GM19397 (cell line): ENCODE measurements around the gene OR10A5.
"Not testable (repeated sequence)": the region's sequence is repeated elsewhere in the genome, so short reads cannot be mapped to it uniquely, and the experiment has no call there.

ENCODE experiments used
- ATAC-seq: cut with Tn5 transposase; IDR thresholded peaks from one replicate; pipeline ENCODE4 v1.9.1; 2021; ENCODE audit warnings: mild to moderate bottlenecking, moderate library complexity; ENCODE audit not compliant: unreplicated experiment

The OR10A5 gene, protein sequence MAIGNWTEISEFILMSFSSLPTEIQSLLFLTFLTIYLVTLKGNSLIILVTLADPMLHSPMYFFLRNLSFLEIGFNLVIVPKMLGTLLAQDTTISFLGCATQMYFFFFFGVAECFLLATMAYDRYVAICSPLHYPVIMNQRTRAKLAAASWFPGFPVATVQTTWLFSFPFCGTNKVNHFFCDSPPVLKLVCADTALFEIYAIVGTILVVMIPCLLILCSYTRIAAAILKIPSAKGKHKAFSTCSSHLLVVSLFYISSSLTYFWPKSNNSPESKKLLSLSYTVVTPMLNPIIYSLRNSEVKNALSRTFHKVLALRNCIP

DNA sequence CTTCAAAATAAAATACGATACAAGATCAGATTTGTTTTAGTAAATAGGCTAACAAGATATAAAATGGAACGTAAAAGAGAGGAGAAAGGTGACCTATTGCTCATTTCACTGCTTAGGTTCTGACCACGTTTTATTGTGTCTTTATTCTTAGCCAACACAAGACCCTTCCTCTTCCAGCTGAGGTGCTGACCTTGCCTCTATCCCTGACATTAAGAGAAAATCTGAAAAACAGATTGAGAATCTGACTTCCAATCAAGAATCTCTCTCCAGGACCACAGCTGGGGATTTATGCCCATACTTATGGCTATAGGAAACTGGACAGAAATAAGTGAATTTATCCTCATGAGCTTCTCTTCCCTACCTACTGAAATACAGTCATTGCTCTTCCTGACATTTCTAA lies at the start of gene OR10A5:
Gene OR10A5 (plus strand): TSS at position 301 of the 400 bp plus-strand sequence. CDS start 0 bp downstream, at position 301.
- no peak for ATAC-seq

DNA sequence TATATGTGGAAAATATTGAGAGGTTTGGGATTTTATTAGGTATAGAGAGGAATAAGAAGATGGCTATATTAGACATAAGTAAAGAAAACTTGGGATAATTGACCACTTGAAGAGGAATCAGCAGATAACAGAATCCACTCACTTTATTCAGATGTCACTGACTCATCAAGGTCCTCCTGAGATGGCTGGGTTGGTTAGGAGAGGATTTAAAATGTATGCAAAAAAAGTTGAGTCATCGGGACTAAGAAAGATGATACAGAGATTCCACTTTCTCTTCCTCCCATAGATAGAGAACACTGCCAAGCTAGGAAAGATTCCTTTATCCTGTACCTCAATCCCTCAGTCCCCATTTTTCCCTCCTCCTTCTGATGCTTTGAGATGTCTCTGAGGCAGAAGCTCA lies 46.1 kb upstream of the OR10A5 start, which contains the start of gene OR6A2:
Gene OR6A2 (minus strand): TSS at position 288 of the 400 bp plus-strand sequence. CDS start 3,981 bp downstream, outside the sequence.
- no peak for ATAC-seq

DNA sequence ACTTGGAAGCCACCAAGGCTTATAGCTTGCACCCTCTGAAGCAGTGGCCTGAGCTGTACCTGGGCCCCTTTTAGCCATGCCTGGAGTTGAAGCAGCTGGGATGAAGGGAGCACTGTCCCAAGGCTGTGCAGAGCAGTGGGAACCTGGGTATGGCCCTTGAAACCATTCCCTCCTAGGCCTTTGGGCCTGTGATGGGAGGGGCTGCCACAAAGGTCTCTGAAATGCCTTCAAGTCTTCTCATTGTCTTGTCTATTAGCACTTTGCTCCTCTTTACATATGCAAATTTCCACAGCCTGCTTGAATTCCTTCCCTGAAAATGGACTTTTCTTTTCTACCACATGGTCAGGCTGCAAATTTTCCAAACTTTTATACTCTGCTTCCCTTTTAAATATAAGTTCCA lies 44.4 kb upstream of the OR10A5 start:
- ATAC-seq = not testable (repeated sequence)

DNA sequence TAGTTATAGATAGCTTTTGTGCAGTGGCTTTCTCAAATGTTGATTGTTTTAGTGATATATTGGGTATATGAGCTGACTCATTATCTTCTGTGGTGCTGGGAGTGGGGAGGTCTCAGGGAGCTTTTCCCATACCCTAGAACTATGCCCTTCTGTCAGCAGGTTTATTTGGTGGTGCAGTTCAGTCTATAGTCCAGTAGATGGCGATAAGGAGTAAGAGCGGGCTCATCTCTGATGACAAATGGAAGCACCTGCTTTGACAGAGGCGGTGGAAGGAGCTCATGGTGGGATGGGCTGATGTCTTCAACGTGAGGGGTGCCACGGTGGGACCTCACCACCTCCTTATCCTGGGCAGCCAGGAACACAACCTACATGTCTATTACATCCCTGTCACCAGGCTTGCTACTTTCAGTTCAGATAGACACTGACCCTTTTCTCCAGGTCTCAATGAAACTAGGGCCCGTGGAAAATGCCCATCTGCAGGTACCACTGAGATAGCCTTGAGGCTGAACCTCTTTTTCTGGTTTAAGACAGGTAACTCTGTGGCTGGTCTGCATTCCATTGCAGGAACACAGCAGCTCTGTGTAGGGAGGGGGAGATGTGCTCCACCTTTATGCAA lies 33.0 kb upstream of the OR10A5 start:
- ATAC-seq = peak; percentile 88

DNA sequence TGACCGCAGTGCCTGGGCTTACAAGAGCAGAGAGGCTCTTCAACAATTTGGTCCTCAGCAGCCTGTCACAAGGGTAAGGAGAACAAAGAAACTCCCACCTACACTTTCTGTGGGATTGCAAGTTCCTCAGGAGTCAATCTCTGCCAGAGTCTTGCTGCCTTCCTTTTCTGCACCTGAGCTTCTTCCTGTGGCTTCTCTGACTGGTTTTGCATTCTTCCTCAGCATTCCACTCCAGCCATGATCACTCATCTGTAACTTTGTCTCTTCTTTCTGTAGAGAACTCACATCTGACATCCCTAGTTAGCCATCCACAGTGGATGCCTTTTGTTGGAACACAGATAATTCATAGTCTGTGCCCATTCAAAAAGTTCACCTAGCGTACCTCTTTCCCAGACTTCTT lies 31.8 kb upstream of the OR10A5 start:
- no peak for ATAC-seq

DNA sequence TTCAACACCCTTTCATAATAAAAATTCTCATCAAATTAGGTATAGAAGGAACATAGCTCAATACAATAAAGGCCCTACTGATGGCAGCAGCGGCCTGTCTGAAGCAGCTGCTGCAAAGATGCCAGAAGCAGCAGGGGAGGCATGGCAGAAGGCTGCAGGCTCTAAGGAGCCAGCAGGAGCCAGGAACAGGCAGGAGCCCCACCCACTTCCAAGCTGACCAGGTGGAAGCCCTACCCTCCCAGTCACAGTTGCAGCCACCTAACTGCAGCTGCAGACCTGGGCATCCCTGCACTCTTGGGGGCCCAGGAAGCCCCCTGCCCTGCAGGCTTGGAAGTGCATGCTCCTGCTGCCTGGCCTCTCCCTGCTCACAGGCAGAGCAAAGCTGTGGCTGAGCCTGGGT lies 27.8 kb upstream of the OR10A5 start:
- ATAC-seq = no peak

DNA sequence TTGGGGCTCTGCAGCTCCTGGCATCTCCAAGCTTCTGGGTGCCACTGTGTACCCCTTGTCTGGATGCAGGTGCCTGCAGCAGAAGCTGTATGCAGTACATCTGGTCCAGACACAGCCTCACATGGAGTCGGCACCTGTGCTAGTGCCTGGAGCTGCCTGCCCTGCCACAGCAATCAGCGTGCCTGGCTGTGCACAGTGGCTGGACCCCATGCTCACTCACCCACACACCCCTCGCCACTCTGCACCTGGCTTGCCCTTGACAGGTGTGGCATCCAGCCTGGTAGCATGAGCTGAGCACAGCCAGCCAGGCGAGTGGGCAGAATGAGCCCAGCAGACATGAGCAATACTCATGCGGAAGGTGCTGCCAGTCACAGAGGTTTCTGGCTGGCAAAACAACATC lies 26.5 kb upstream of the OR10A5 start:
- ATAC-seq = no peak

DNA sequence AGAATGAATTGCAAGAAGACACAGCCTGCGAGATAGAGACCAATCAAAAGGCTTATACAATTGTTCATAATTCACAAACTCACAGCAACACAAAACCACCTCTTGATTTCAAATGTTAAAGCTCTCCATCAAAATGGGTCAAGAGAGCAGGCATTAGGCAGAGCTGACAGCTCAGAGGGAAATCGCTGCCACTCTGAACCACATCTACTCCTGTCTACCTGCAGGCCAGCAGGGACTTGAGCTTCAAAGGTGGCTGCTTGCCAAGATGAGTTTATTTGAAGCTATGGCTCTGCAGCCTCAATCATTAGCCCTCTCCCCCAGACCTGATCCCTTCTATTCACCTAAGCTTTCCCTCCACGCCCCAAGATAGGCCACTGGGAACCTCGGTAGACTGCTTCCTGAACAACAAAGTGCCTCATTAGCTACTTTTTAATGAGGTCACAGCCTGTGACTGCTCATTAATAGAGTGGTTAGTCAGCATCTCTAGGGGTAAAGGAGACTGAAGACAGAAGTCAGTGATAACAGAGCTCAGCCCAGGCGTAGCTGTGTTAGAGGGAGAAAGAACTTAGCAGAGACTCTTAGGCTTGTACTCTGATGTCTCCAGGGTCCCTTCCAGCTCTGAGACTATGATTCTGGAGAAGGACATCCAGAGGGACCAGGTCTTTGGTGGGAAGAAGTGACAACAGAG lies 21.2 kb upstream of the OR10A5 start:
- ATAC-seq = no peak

DNA sequence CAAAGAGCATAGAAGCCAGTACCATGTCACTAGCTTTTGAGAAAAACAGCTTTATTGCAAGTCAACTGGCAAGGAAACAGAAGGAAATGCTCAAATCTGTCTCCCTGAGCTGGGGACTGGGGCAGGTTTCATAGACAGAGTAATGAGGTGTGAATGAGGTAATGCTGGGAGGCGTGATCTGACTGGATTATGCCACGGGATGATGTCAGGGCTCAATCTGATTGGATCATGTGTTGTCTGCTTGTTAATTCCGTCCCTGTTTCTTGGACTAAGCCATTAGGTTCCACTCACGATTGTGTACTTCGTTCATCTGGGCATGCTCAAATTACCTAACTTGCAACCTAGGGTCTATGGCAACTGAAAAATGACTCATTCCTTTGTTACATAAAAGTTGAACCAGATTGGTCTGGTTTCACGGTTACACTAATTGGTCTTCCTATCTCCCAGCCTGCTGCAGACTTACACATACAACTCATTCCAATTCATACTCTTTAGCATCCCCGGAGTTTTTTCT lies 20.2 kb upstream of the OR10A5 start:
- ATAC-seq = no peak

DNA sequence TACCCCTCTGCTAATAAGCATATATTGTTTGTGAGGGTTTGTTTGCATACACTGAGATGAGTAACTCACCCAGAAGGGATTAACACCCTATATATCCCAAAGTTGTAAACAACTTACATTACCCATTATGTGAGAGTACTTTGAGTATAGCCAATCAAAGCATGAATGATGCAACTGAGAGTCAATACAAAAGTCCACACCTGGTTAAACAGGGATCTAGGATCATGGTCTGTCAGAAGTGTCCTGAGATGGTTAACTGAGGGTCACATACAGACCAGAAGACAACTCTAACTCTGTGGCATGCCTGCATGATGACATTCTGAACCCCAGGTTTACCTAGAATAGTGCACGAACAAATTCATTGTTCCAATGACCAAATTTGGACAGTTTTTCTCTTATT lies 17.4 kb upstream of the OR10A5 start:
- no peak for ATAC-seq

DNA sequence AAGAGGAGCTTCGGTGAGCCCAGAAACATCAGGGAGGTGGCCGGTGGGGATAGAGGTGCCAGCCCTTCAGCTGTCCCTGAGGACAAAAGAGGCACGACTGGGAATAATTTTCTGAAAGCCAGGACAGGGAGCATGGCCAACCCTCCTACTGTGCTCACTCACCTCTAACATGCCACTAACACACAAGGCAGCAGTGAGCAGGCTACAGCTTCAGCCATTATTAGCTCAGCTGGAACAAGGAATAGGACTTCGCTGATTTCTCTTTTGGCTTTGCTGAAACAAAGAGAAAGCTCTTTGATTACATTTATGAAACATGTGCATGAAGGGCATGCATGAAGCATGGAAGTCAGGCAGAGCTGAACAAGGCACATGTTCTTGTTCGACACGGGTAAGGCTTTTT lies 12.1 kb upstream of the OR10A5 start:
- no peak for ATAC-seq

DNA sequence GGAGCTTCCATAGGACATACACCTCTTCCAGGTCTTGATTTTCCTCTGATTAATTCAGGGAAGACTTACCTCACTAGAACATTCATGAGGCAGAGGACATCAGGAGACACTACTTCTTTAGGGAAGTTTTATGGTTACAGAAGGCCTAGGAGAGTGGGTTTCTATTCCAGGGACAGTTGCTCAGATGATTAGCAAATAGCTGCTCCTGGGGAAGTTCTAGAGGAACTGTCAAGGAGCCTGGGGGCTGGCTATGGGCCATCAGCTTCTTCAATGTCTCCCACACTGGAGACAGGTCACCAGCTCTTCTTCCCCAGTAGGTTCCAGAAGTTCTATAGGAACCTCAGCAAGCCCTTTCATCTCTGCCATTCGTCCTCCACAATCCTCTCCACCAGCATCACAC lies 11.5 kb upstream of the OR10A5 start:
- no peak for ATAC-seq

DNA sequence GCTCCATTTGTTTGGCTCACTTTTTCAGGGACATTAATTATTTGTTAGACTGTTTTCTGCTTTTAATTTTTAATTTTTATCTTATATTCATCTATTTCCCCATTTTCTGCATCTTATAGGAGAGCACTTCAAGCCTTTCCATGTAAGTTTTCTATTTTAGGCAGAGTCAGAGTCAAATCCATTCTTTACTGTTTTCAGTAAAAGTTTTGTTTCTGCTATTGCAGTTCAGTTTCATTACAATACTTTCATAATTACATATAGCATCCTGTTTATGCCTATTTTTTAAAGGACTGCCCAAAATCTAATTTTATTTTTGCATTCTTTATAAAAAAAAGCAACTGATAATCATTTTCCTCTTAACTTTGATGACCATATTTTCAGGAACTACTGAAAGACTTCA lies 3.8 kb upstream of the OR10A5 start:
- ATAC-seq = no peak

DNA sequence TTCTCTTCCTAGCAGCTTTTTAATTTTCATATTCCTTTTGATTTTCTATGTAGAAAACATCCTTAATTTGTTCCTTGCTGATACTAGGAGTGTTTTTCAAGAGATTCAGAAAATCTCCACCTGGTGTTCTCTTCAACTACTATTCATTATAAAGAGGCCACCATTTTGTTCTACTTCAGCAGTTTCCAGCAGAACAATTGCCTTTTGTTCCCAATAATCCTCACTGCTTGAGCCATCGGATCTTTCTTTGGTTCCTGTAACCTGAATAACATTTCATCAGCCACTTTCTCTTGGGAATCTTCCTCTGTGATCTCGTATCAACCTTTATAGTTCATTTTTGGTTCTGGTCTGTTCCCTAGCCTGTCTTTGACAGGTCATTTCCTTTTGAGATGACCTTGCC lies 1.8 kb upstream of the OR10A5 start:
- ATAC-seq = no peak

DNA sequence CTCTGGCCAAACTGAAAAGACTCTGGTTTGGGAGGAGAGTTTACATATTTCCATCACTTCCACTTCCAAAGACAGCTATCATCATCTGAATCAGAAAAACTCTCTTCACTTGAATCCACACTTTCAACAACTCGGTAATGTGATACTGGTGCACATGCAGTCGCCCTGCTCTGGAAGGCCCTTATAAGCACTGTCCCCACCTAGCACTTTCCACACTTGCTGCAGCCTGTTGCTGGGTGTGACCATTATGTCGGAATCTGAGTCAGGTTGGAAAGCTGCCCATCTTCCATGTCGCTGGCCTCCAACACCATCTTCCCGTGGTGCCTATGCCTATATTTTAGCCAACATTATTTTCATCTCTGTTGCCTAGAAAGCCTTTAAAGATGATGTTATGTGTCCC lies 1.1 kb upstream of the OR10A5 start:
- ATAC-seq = no peak

DNA sequence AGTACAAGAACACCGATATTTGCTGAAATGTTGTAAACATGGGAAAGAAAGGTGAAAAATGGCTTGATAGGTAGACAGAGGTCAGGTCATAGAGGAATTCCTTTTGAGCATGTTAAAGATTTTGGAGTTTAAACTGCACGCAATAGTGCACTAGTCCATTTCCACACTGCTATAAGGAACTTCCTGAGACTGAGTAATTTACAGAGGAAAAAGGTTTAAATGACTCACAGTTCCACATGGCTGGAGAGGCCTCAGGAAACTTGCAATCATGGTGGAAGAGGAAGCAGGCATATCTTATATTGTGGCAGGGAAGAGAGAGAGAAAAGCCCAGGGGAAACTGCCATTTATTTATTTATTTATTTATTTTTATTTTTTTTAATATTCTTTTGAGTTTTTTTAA lies 5.0 kb downstream of the OR10A5 start:
- no peak for ATAC-seq

DNA sequence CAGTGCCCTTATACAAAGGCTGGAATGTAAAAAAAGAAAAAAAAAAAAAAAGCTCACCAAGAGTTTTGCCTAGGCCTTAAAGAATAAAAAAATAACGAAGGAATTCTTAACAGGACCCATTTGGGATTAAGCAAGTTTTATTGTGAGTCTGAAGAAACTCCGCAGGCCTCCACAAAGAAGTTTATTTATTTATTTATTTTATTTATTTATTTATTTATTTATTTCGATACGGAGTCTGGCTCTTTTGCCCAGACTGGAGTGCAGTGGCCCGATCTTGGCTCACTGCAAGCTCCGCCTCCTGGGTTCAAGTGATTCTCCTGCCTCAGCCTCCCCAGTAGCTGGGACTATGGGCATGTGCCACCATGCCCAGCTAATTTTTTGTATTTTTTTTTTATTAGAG lies 9.3 kb downstream of the OR10A5 start:
- ATAC-seq = not testable (repeated sequence)

DNA sequence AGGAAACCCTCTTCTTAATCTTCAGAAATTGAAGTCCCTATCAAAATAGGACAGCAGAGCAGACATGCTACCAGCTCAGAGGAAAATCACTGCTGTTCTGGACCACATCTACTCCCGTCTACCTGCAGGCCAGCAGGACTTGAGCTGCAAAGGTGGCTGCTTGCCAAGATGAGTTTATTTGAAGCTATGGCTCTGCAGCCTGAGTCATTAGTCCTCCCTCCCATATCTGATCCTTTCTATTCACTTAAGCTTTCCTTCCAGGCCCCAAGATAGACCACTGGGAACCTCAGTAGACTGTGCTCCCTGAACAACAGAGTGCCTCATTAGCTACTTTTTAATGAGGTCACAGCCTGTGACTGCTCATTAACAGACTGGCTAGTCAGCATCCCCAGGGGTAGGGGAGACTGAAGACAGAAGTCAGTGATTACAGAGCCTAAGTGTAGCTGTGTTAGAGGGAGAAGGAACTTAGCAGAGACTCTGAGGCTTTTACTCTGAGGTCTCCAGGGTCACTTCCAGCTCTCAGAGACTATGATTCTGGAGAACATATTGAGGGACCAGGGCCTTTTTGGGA lies 10.6 kb downstream of the OR10A5 start:
- ATAC-seq = no peak

DNA sequence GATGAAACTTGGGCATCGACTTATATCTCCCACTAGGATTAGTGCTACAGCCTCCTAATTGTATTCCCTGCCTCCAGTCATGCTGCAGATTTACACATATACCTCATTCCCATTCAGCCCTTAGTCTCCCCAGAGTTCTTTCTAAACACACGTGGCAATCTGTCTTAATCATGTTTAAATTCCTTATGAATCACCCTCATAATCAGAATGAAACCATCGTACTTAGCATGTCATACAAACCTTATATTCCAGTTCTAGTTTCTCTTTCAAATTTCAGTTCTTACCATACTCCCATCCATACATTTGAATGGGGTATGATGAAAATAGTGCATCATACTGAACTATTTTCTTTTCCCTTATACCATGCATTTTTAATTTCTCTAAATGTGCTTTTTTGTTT lies 11.4 kb downstream of the OR10A5 start:
- ATAC-seq = no peak

DNA sequence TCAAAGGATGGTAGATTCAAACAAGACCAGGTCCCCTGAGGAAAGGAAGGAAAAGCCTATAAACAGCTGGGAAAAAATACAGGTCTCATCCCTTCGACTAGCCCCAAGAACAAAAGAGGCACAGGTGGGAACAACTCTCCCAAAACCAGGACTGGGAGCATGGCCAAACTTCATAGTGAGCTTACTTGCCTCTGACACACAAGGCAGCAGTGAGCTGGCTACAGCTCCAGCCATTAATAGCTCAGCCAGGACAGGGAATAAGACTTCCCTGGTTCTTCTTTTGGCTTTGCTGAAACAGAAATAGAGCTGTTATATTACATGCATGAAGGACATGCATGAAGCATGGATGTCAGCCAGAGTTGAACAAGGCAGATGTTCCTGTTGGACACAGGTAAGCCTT lies 17.5 kb downstream of the OR10A5 start, which contains the start of gene OR10A2:
Gene OR10A2 (plus strand): TSS at position 97 of the 400 bp plus-strand sequence. CDS start 6,698 bp downstream, outside the sequence.
- no peak for ATAC-seq

DNA sequence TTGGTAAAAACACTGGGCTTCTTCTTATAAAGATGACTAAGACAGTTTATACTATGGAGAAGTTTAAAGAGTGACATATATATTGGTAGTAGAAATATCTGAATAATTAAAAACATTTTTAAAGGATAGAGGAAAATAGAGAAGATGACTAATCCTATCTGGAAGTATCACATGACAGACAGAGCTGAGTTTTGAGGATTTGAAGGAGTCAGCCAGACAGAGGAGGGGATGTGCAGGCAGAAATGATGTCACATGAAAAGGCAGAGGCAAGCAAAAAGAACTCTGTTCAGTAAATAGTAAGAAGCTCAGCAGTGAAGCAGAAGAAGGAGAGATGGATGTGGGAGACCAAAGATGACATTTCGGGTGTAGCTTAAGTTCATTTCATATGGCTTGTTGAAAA lies 19.0 kb downstream of the OR10A5 start:
- no peak for ATAC-seq
